Activated CD4-positive, alpha-beta T cell treated with anti-CD3 and anti-CD28 coated beads, Interleukin-2, amount 10 ng/mL, durations not matched to agents 24 days and 14 days (primary cell): ENCODE measurements around the gene BICC1. TPM values are rescaled to one million over a fixed set of nuclear protein-coding genes. Genes with fewer than 3 reads are reported as not detected.
"Not testable (repeated sequence)": the region's sequence is repeated elsewhere in the genome, so short reads cannot be mapped to it uniquely, and the experiment has no call there.

Source experiments
- DNase-seq: peaks from one replicate; pipeline ENCODE4 v3.0.0; 2022
- H3K27ac Mint-ChIP-seq: one replicate; pipeline ENCODE4 v1.8.0; 2022; ENCODE audit warnings: mild to moderate bottlenecking, mixed read lengths
- H3K27me3 Mint-ChIP-seq: one replicate; pipeline ENCODE4 v1.8.0; 2022; ENCODE audit warnings: mixed read lengths
- H3K36me3 Mint-ChIP-seq: one replicate; pipeline ENCODE4 v1.8.0; 2022; ENCODE audit warnings: low read depth, mild to moderate bottlenecking, mixed read lengths
- H3K4me1 Mint-ChIP-seq: one replicate; pipeline ENCODE4 v1.8.0; 2021; ENCODE audit warnings: mixed read lengths
- H3K4me3 Mint-ChIP-seq: one replicate; pipeline ENCODE4 v1.8.0; 2022; ENCODE audit warnings: mild to moderate bottlenecking, moderate library complexity, mixed read lengths
- H3K9me3 Mint-ChIP-seq: one replicate; pipeline ENCODE4 v1.8.0; 2021; ENCODE audit warnings: mixed read lengths
- intact Hi-C: fragments of 100-400 bp; cut with micrococcal nuclease; formaldehyde crosslinking; loops from one replicate; pipeline ENCODE4 v1.15.1; 2023
- total RNA-seq: library from RNA; stranded (reverse); gene quantifications from 2 replicates; pipeline ENCODE4 v1.2.3, GENCODE V29; 2022

BICC1 gene
- total RNA-seq, 1 donor from 2014 or later = not detected

DNA sequence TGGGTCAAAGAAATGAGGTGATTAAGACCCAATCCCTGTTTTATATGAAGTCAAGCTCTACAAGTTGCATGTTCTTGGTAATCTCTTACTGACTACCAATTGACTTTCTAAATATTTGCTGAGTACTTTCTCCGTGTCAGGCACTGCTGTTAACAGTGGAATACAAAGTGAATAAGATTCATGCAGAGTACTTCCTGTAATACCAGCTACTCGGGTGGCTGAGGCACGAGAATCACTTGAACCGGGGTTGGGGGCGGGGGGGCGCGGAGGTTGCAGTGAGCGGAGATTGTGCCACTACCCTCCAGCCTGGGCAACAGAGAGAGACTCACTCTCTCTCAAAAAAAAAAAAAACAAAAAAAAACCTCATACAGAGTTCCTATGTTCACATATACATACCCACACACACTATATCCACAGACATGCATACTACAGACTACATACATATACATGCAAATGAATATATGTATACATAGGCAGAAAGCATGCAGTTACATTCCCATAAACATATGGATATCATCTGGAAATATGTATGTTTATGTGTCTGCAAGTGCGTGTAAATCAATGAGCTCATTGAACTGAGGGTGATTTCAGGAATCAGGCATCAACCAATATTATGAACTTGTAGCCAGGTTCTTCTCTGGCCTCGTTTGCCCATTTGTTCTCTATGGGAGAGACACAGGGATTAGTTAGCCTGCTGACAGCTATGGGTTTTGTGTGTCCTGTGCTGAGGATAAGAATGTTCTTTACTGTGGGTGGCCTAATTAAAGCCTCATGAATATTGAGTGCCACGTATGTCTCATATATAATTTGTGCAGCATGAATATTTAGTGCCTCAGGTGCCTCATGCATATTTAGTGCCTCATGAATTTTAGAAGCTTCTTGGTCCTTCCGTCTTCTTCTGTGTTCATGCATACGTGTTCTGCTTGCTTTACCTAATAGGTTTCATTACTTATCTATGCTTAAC lies 73.9 kb downstream of the BICC1 start:
- intact Hi-C loops = no loop called here
- DNase-seq = no peak
- Mint-ChIP-seq H3K4me3 (no peak overlapping the region), H3K27me3 (no peaks in the 10 kb centered on the region), H3K27ac (no peak overlapping the region), H3K9me3 (no peaks in the 10 kb centered on the region), H3K4me1 (no peaks in the 10 kb centered on the region), H3K36me3 (no peaks in the 10 kb centered on the region)

GRCh38 chr10:58587676-58588075 lies 75.0 kb downstream of the BICC1 start:
- Mint-ChIP-seq H3K27ac (no peak overlapping the region), H3K27me3 (no peaks in the 10 kb centered on the region), H3K4me3 (no peak overlapping the region), H3K9me3 (no peaks in the 10 kb centered on the region), H3K36me3 (no peaks in the 10 kb centered on the region), H3K4me1 (no peaks in the 10 kb centered on the region)
- no peak for DNase-seq
- intact Hi-C loops = no loop called here

DNA sequence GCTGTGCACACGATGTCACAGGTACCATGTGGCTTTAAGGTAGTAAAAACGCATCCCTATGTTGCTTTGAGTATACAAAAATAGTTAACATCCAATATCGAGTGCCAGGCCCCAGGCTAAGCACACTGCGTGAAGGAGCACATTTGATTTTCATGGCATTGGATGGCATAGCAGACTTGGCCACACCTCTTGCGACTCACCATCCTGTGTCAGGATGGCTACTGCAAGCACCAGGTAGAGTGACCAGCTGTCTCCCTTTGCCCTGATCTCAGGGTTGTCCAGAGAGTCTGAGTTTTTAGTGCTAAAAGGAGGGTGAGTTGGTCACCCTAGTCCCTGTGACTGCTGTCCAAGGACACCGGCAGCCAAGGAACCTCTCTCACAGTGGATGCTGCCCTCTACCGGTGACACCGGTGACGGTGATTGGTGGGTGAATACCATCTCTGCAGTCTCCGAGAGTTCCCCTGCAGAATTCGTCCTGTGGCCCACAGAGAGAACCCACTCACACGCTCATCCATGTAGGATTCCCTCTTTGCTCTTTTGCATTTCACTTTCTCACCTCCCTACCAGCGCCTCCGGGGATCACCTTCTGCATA lies 76.1 kb downstream of the BICC1 start:
- no peaks in the 10 kb centered on the region for H3K4me1 Mint-ChIP-seq
- intact Hi-C loops = no loop called here
- no peak for DNase-seq
- H3K27ac Mint-ChIP-seq = no peak overlapping the region
- no peaks in the 10 kb centered on the region for H3K27me3 Mint-ChIP-seq
- no peaks in the 10 kb centered on the region for H3K9me3 Mint-ChIP-seq
- no peaks in the 10 kb centered on the region for H3K36me3 Mint-ChIP-seq
- H3K4me3 Mint-ChIP-seq = no peak overlapping the region

- Mint-ChIP-seq H3K27me3 (no peaks in the 10 kb centered on the region), H3K4me1 (no peaks in the 10 kb centered on the region), H3K4me3 (no peak overlapping the region), H3K9me3 (no peaks in the 10 kb centered on the region), H3K36me3 (no peaks in the 10 kb centered on the region), H3K27ac (no peak overlapping the region)
- no peak for DNase-seq
- intact Hi-C loops = no loop called here
These were observed 77.6 kb downstream of the BICC1 start for GRCh38 chr10:58590152-58590840.

- Mint-ChIP-seq H3K27me3 (no peaks in the 10 kb centered on the region), H3K4me1 (no peaks in the 10 kb centered on the region), H3K36me3 (no peaks in the 10 kb centered on the region), H3K4me3 (no peak overlapping the region), H3K9me3 (no peaks in the 10 kb centered on the region), H3K27ac (no peak overlapping the region)
- DNase-seq = no peak
- intact Hi-C loops = no loop called here
These were observed 78.3 kb downstream of the BICC1 start for GRCh38 chr10:58590924-58591323.

- intact Hi-C loops = no loop called here
- no peak for DNase-seq
These were observed 80.3 kb downstream of the BICC1 start for GRCh38 chr10:58593008-58593407.

GRCh38 chr10:58597211-58597610 lies 84.5 kb downstream of the BICC1 start:
- H3K4me1 Mint-ChIP-seq, H3K4me3 Mint-ChIP-seq, intact Hi-C loops, H3K27ac Mint-ChIP-seq, H3K27me3 Mint-ChIP-seq, H3K36me3 Mint-ChIP-seq, DNase-seq, H3K9me3 Mint-ChIP-seq: not testable (repeated sequence)

More at GRCh38 chr10:58593008-58593407, 80.3 kb downstream of the BICC1 start:
- no peaks in the 10 kb centered on the region for H3K9me3 Mint-ChIP-seq
- H3K36me3 Mint-ChIP-seq = no peaks in the 10 kb centered on the region
- H3K4me1 Mint-ChIP-seq = no peaks in the 10 kb centered on the region
- no peaks in the 10 kb centered on the region for H3K27me3 Mint-ChIP-seq
- no peak overlapping the region for H3K27ac Mint-ChIP-seq
- no peak overlapping the region for H3K4me3 Mint-ChIP-seq

DNA sequence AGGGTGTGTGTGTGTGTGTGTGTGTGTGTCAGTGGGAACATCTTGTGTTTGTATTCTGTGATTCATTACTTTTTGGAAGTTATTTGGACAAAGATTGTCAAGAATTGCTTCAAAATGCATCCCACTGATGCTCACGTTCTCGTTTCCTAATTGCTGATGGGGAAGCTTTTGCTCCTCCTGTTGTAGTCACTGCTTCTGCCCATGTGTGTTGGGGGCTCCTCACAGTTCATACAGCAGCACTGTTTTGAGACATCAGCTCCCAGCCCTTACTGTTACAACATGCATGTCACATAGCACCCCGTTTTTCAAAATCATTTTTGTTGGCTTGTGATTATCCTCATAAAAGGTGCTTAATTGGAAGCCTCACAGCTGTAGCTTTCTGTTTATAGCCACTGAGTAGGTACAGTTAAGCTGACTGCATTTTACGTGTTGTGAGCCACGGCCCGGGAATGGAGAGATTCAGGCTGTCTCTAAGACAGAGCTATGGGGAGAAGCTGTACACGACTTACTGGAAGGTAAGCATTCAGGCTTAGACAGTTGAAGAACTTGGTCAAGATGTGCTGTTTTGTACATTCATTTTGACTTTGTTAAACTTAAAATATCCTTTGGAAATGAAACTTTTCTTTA lies 87.4 kb downstream of the BICC1 start:
- Mint-ChIP-seq H3K36me3 (no peaks in the 10 kb centered on the region), H3K9me3 (no peaks in the 10 kb centered on the region)
- DNase-seq = no peak

GRCh38 chr10:58608351-58608750 lies 95.7 kb downstream of the BICC1 start:
- Mint-ChIP-seq H3K4me1 (no peaks in the 10 kb centered on the region), H3K27ac (no peak overlapping the region), H3K4me3 (no peak overlapping the region), H3K36me3 (no peaks in the 10 kb centered on the region), H3K27me3 (no peaks in the 10 kb centered on the region), H3K9me3 (no peaks in the 10 kb centered on the region)
- DNase-seq = no peak
- intact Hi-C loops = no loop called here

More for the DNA sequence above, 87.4 kb downstream of the BICC1 start:
- Mint-ChIP-seq H3K27me3 (no peaks in the 10 kb centered on the region), H3K4me1 (no peaks in the 10 kb centered on the region), H3K27ac (no peak overlapping the region), H3K4me3 (no peak overlapping the region)
- intact Hi-C loops = no loop called here

DNA sequence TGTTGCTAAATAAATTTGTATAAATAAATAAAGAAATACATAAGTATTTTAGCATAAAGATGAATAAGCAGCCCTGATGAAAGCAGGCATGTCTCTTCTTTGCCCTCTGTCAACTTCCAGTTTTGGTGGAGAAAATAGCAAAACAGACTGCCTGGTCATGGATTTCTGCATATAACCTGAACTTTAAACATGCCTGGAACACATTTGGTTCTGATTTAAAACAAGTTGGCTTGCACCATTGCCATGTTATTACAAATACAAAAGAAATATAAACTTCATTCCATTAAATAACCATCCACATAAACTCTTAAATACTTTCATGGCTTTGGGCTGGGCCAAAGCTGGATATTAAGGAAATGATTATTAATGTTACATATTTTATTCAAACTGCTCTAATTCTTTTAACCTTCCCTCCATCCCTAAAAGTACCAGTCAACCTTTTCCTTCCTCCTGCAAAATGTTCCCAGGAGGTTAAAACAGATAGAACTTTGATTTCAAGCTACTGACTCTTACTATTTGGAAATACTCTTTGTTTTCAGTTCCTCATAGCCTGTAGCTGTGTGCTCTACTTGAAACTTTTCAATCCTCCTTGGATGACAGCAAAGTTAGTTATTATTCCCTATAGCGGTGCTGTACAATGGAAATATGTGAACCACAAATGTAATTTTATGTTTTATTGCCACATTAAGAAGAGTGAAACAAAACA lies 96.3 kb downstream of the BICC1 start:
- Mint-ChIP-seq H3K4me3 (no peak overlapping the region), H3K4me1 (no peaks in the 10 kb centered on the region), H3K27ac (no peak overlapping the region), H3K9me3 (no peaks in the 10 kb centered on the region), H3K27me3 (no peaks in the 10 kb centered on the region), H3K36me3 (no peaks in the 10 kb centered on the region)
- no peak for DNase-seq
- intact Hi-C loops = no loop called here

DNA sequence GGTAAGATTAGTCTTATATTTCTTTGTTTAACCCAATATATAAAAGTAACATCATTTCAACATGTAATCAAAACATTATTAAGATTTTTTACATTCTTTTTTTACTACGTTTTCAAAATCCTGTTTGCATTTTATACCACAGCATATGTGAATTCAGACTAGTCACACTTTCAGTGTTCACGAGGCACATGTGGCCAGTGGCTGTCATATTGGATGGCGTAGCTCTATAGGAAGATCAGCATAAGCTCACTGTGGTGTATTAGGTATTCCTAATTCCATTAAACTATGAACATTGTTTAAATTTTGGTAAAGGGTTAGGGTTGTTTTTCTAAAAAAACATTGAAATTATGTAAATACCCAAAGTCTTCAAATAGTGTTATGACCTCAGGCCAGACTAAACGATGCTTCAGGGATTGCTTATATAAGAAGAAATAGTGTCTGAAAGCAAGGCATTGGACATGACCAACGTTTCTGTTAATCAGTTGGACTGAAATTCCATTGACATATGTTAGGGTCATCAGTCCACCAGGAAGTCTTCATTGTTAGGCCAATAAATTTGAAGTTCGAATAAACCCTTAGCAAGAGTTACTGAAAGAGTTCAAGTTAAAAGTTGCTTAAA lies 97.0 kb downstream of the BICC1 start:
- no peaks in the 10 kb centered on the region for H3K27me3 Mint-ChIP-seq
- no peak overlapping the region for H3K4me3 Mint-ChIP-seq
- DNase-seq = no peak
- H3K9me3 Mint-ChIP-seq = no peaks in the 10 kb centered on the region
- no peak overlapping the region for H3K27ac Mint-ChIP-seq
- H3K36me3 Mint-ChIP-seq = no peaks in the 10 kb centered on the region
- H3K4me1 Mint-ChIP-seq = no peaks in the 10 kb centered on the region
- intact Hi-C loops = no loop called here

GRCh38 chr10:58615237-58615935 lies 102.7 kb downstream of the BICC1 start:
- H3K27me3 Mint-ChIP-seq = no peaks in the 10 kb centered on the region
- intact Hi-C loops = no loop called here
- no peaks in the 10 kb centered on the region for H3K9me3 Mint-ChIP-seq
- no peak overlapping the region for H3K27ac Mint-ChIP-seq
- no peak for DNase-seq
- H3K4me3 Mint-ChIP-seq = no peak overlapping the region
- no peaks in the 10 kb centered on the region for H3K36me3 Mint-ChIP-seq
- H3K4me1 Mint-ChIP-seq = no peaks in the 10 kb centered on the region
